K562 (cell line): Measurements from ENCODE around the gene TUBA1A. TPM values are rescaled to one million over a fixed set of nuclear protein-coding genes. Genes with fewer than 3 reads are reported as not detected.
A peak's percentile ranks its signal among the peaks of the same experiment; 100 is the strongest.

Experiments
- CLOCK ChIP-seq: fragments of 250-450 bp; sonication (Bioruptor Pico); IDR thresholded peaks from 2 replicates; pipeline ENCODE4 v1.4.0; 2020; ENCODE audit warnings: mild to moderate bottlenecking, moderate library complexity, borderline replicate concordance
- GTF2A2 ChIP-seq: IDR thresholded peaks from 2 replicates; pipeline ENCODE4 v1.6.1; 2016; ENCODE audit warnings: mild to moderate bottlenecking, missing genetic modification characterization, missing compliant biosample characterization
- MGA ChIP-seq: fragments of 450-650 bp; IDR thresholded peaks from 2 replicates; pipeline ENCODE4 v1.6.1; 2016; ENCODE audit warnings: mild to moderate bottlenecking, moderate library complexity
- NBN ChIP-seq: fragments of 450-650 bp; IDR thresholded peaks from 2 replicates; pipeline ENCODE4 v1.6.1; 2016; ENCODE audit warnings: low read depth, mild to moderate bottlenecking
- REST ChIP-seq, 2 experiments: fragments of 450-650 bp; formaldehyde crosslinking in 1 of 2; IDR thresholded peaks; 2 replicates each; pipeline versions ENCODE4 v1.4.0 to v1.6.1; 2014 to 2020; ENCODE audit warnings: mild to moderate bottlenecking in 2 of 2, borderline replicate concordance in 1 of 2, low read depth in 1 of 2
- polyA plus RNA-seq, 8 experiments: library from polyadenylated mRNA; depleted of rRNA in 4 of 8; stranded (reverse) in 5 of 8; unstranded in 3 of 8; fragments of >200 nt; fragmentation: Nextera tagmentation in 2 of 8; fragmentation: Illumina TruSeq in 1 of 8; extraction: Ambion mirVana in 2 of 8; extraction: Trizol in 1 of 8; gene quantifications; 2 replicates each; pipeline versions ENCODE4 v1.2.1 to v1.2.3, GENCODE V29; 2011 to 2014; ENCODE audit warnings: inconsistent platforms in 1 of 8, missing spikeins in 1 of 8
- total RNA-seq, 7 experiments: library from RNA; depleted of rRNA in 6 of 7; stranded (reverse); fragments of >200 nt in 6 of 7; fragmentation: Illumina TruSeq in 2 of 7; extraction: Trizol in 2 of 7; gene quantifications; 2 replicates each; pipeline versions ENCODE4 v1.2.1 to v1.2.3, GENCODE V29; 2011 to 2021; ENCODE audit warnings: low replicate concordance in 1 of 7

The TUBA1A gene
- total and polyA plus RNA-seq, 9 of the 15 experiments (the other 6 are each of a cell fraction or from before 2014, with no cell fraction given): 7.4 to 45.1 (median 11.9) TPM

- peak; percentile 21 for TF ChIP-seq REST (IDR thresholded peaks at IDR 0.05; ENCODE audit: borderline replicate concordance)
- no peak for TF ChIP-seq REST (CRISPR knock-in tag; IDR thresholded peaks at IDR 0.05; ENCODE audit: low read depth)
- TF ChIP-seq GTF2A2: no peak
- TF ChIP-seq MGA: no peak
- TF ChIP-seq CLOCK (CRISPR knock-in tag): no peak
- no peak for TF ChIP-seq NBN
Measured at GRCh38 chr12:49236423-49236822, 47.5 kb upstream of the TUBA1A start (continued).
